IMR-90 (cell line): ENCODE data around the gene TARS3. TPM values are rescaled to one million over a fixed set of nuclear protein-coding genes. Genes with fewer than 3 reads are reported as not detected.

Experiments
- ATAC-seq: fragments of 200-7000 bp; cut with Tn5 transposase; 2 replicates; pipeline ENCODE4 v1.9.1; 2020; ENCODE audit warnings: low read depth, mild to moderate bottlenecking, moderate library complexity
- BruUV-seq: library from RNA; stranded (reverse); fragments of 400-500 nt; replicated peaks from 2 replicates; lab custom pipeline; 2021; lab: Mats Ljungman, UMichigan
- CTCF ChIA-PET: fragments of 300-600 bp; formaldehyde crosslinking; extraction: SDS; loops from one replicate; lab custom pipeline; 2021; ENCODE audit warnings: antibody characterized with exemption; lab: Yijun Ruan, JAX
- POLR2A ChIA-PET: fragments of 300-600 bp; sonication (Branson Sonifier 250); formaldehyde crosslinking; loops from one replicate; lab custom pipeline; 2022; ENCODE audit warnings: antibody characterized with exemption; ENCODE audit not compliant: unreplicated experiment; lab: Charles Lee
- DNase-seq: peaks from one replicate; pipeline ENCODE4 v3.0.0; 2013
- H2AFZ ChIP-seq: replicated peaks from 2 replicates; pipeline ENCODE3; 2013; ENCODE audit warnings: low read length, mild to moderate bottlenecking; ENCODE audit not compliant: poor library complexity
- H2AK5ac ChIP-seq: 2 replicates; pipeline ENCODE4 v1.6.1; 2013; ENCODE audit warnings: low read depth, low read length, inconsistent platforms
- H2AK9ac ChIP-seq: replicated peaks from 2 replicates; pipeline ENCODE3; 2013; ENCODE audit warnings: mild to moderate bottlenecking, low read depth, low read length, moderate library complexity; ENCODE audit not compliant: poor library complexity
- H2BK120ac ChIP-seq: 2 replicates; pipeline ENCODE4 v1.6.1; 2013; ENCODE audit warnings: low read depth, low read length, inconsistent platforms
- H2BK15ac ChIP-seq: 3 replicates; pipeline ENCODE4 v1.6.1; 2013; ENCODE audit warnings: low read depth, low read length, inconsistent platforms
- H2BK20ac ChIP-seq: 2 replicates; pipeline ENCODE4 v1.6.1; 2013; ENCODE audit warnings: low read depth, mild to moderate bottlenecking, inconsistent platforms, low read length, moderate library complexity
- H2BK5ac ChIP-seq: 2 replicates; pipeline ENCODE4 v1.6.1; 2013; ENCODE audit warnings: mild to moderate bottlenecking, low read depth, low read length, inconsistent platforms; ENCODE audit not compliant: poor library complexity, severe bottlenecking
- H3K14ac ChIP-seq: replicated peaks from 2 replicates; pipeline ENCODE4 v1.6.1; 2013; ENCODE audit warnings: low read depth, low read length, inconsistent platforms
- H3K18ac ChIP-seq: 2 replicates; pipeline ENCODE4 v1.6.1; 2013; ENCODE audit warnings: low read depth, low read length, control low read depth
- H3K23ac ChIP-seq: 2 replicates; pipeline ENCODE4 v1.6.1; 2013; ENCODE audit warnings: low read depth, low read length, inconsistent platforms
- H3K27ac ChIP-seq: 2 replicates; pipeline ENCODE4 v1.5.1; 2013; ENCODE audit warnings: mild to moderate bottlenecking, control low read depth, low read length; ENCODE audit not compliant: insufficient read depth
- H3K27me3 ChIP-seq: 2 replicates; pipeline ENCODE4 v1.6.1; 2013; ENCODE audit warnings: low read length; ENCODE audit not compliant: control insufficient read depth, insufficient read depth
- H3K36me3 ChIP-seq: 2 replicates; pipeline ENCODE4 v1.6.1; 2013; ENCODE audit warnings: low read length, mixed read lengths; ENCODE audit not compliant: control insufficient read depth, insufficient read depth
- H3K4ac ChIP-seq: 2 replicates; pipeline ENCODE4 v1.6.1; 2013; ENCODE audit warnings: low read depth, low read length, inconsistent platforms
- H3K4me1 ChIP-seq: 2 replicates; pipeline ENCODE4 v1.6.1; 2013; ENCODE audit warnings: low read length, mixed read lengths; ENCODE audit not compliant: control insufficient read depth, insufficient read depth
- H3K4me2 ChIP-seq: 2 replicates; pipeline ENCODE4 v1.6.1; 2013; ENCODE audit warnings: low read depth, mild to moderate bottlenecking, control low read depth, low read length, moderate library complexity
- H3K4me3 ChIP-seq: 2 replicates; pipeline ENCODE4 v1.5.1; 2013; ENCODE audit warnings: low read depth, mild to moderate bottlenecking, control low read depth, low read length, moderate library complexity; ENCODE audit not compliant: insufficient read depth
- H3K56ac ChIP-seq: 2 replicates; pipeline ENCODE4 v1.6.1; 2013; ENCODE audit warnings: low read length, inconsistent platforms; ENCODE audit not compliant: insufficient read depth; ENCODE audit errors: extremely low read depth
- H3K79me1 ChIP-seq, 2 experiments: 2 replicates each; pipeline ENCODE4 v1.6.1; 2013; ENCODE audit warnings: low read length in 2 of 2, inconsistent platforms in 1 of 2, low read depth in 1 of 2
- H3K9ac ChIP-seq: 2 replicates; pipeline ENCODE4 v1.6.1; 2013; ENCODE audit warnings: low read depth, low read length, control low read depth
- H3K9me1 ChIP-seq: 2 replicates; pipeline ENCODE4 v1.6.1; 2013; ENCODE audit warnings: low read length, inconsistent platforms; ENCODE audit not compliant: insufficient read depth
- H3K9me3 ChIP-seq: 2 replicates; pipeline ENCODE4 v1.6.1; 2013; ENCODE audit warnings: low read length; ENCODE audit not compliant: control insufficient read depth, insufficient read depth
- H4K20me1 ChIP-seq: 2 replicates; pipeline ENCODE4 v1.6.1; 2013; ENCODE audit warnings: low read length, inconsistent platforms; ENCODE audit not compliant: insufficient read depth
- H4K5ac ChIP-seq: 2 replicates; pipeline ENCODE4 v1.6.1; 2013; ENCODE audit warnings: mild to moderate bottlenecking, low read depth, low read length, control low read depth
- H4K8ac ChIP-seq, 2 experiments: 2 replicates each; pipeline ENCODE4 v1.6.1; 2013; ENCODE audit warnings: low read depth in 2 of 2, low read length in 2 of 2, control low read depth in 1 of 2, inconsistent platforms in 1 of 2
- H4K91ac ChIP-seq: 2 replicates; pipeline ENCODE4 v1.6.1; 2013; ENCODE audit warnings: low read depth, low read length, inconsistent platforms; ENCODE audit not compliant: insufficient read depth
- BHLHE40 ChIP-seq: fragments of 150-350 bp; IDR thresholded peaks from 2 replicates; pipeline ENCODE4 v1.6.1; 2016; ENCODE audit warnings: mild to moderate bottlenecking, low read depth, low read length
- CEBPB ChIP-seq: IDR thresholded peaks from 2 replicates; pipeline ENCODE4 v1.6.1; 2012; ENCODE audit warnings: low read depth, low read length, improper control_type of control experiment
- CHD1 ChIP-seq: IDR thresholded peaks from 2 replicates; pipeline ENCODE4 v1.6.1; 2012; ENCODE audit warnings: low read depth, low read length, improper control_type of control experiment
- FOS ChIP-seq: fragments of 150-350 bp; IDR thresholded peaks from 2 replicates; pipeline ENCODE4 v1.6.1; 2016; ENCODE audit warnings: low read depth, low read length
- MAFK ChIP-seq: IDR thresholded peaks from 2 replicates; pipeline ENCODE4 v1.6.1; 2012; ENCODE audit warnings: low read depth, low read length, improper control_type of control experiment
- MAZ ChIP-seq: IDR thresholded peaks from 2 replicates; pipeline ENCODE4 v1.6.1; 2012; ENCODE audit warnings: low read depth, mild to moderate bottlenecking, low read length, improper control_type of control experiment, moderate library complexity, borderline replicate concordance
- MXI1 ChIP-seq: IDR thresholded peaks from 2 replicates; pipeline ENCODE4 v1.6.1; 2012; ENCODE audit warnings: low read depth, mild to moderate bottlenecking, low read length, moderate library complexity, borderline replicate concordance
- NFE2L2 ChIP-seq: fragments of 150-350 bp; IDR thresholded peaks from 2 replicates; pipeline ENCODE4 v1.6.1; 2016; ENCODE audit warnings: low read depth, mild to moderate bottlenecking, low read length
- RAD21 ChIP-seq: IDR thresholded peaks from 2 replicates; pipeline ENCODE4 v1.6.1; 2012; ENCODE audit warnings: low read length, improper control_type of control experiment
- RCOR1 ChIP-seq: IDR thresholded peaks from 2 replicates; pipeline ENCODE4 v1.6.1; 2012; ENCODE audit warnings: mild to moderate bottlenecking, low read length, improper control_type of control experiment; ENCODE audit not compliant: insufficient replicate concordance
- RFX5 ChIP-seq: IDR thresholded peaks from 2 replicates; pipeline ENCODE4 v1.8.0; 2012; ENCODE audit warnings: low read depth, mild to moderate bottlenecking, low read length, moderate library complexity
- SMC3 ChIP-seq: fragments of 150-350 bp; IDR thresholded peaks from 2 replicates; pipeline ENCODE4 v1.6.1; 2016; ENCODE audit warnings: low read depth, mild to moderate bottlenecking, antibody characterized with exemption, low read length, moderate library complexity
- WGBS, 2 experiments: methylation state at CpG; one replicate each; pipeline versions ENCODE4 v1.1.5 to v1.1.7; 2013; ENCODE audit warnings: missing lambda C conversion rate in 2 of 2; ENCODE audit not compliant: insufficient read length in 1 of 2; ENCODE audit errors: extremely low coverage in 2 of 2; 5-methylcytosine and 5-hydroxymethylcytosine counted together
- dilution Hi-C: fragments of 300-500 bp; cut with HindIII; formaldehyde crosslinking; loops from one replicate; pipeline ENCODE4 v1.14.3; 2018; ENCODE audit warnings: low sequenced_read_pairs; ENCODE audit not compliant: unreplicated experiment
- in situ Hi-C: fragments of 300-500 bp; cut with MboI; formaldehyde crosslinking; loops from 3 replicates; pipeline ENCODE4 v1.14.3; 2019; ENCODE audit warnings: low sequenced_read_pairs, inconsistent platforms, mixed read lengths
- intact Hi-C: fragments of 100-400 bp; cut with micrococcal nuclease; formaldehyde crosslinking; loops from 2 replicates; pipeline ENCODE4 v1.10.0; 2022
- polyA plus RNA-seq, 3 experiments: library from polyadenylated mRNA; depleted of rRNA; stranded (reverse); fragments of >200 nt; gene quantifications; 2 replicates each; pipeline ENCODE4 v1.2.3, GENCODE V29; 2012; ENCODE audit warnings: low replicate concordance in 1 of 3
- total RNA-seq: library from RNA; depleted of rRNA; stranded (reverse); fragments of >200 nt; gene quantifications from 2 replicates; pipeline ENCODE4 v1.2.3, GENCODE V29; 2012
- TF ChIP-seq, protein P1 (sequence below): fragments of 150-350 bp; IDR thresholded peaks from 2 replicates; pipeline ENCODE4 v1.6.1; 2017; ENCODE audit warnings: mild to moderate bottlenecking, antibody characterized with exemption, low read length, low read depth
- TF ChIP-seq, protein P2 (sequence below): conservative IDR thresholded peaks from 2 replicates; pipeline ENCODE4 v1.5.1; 2012; ENCODE audit warnings: mild to moderate bottlenecking, low read depth, low read length, improper control_type of control experiment
- TF ChIP-seq, protein P3 (sequence below): fragments of 150-350 bp; IDR thresholded peaks from 2 replicates; pipeline ENCODE4 v1.6.1; 2016; ENCODE audit warnings: low read depth, mild to moderate bottlenecking, low read length, moderate library complexity, borderline replicate concordance

TARS3 gene
- total and polyA plus RNA-seq, 2 of the 4 experiments (the other 2 are of a cell fraction), result 3.4 to 9.3 TPM

DNA sequence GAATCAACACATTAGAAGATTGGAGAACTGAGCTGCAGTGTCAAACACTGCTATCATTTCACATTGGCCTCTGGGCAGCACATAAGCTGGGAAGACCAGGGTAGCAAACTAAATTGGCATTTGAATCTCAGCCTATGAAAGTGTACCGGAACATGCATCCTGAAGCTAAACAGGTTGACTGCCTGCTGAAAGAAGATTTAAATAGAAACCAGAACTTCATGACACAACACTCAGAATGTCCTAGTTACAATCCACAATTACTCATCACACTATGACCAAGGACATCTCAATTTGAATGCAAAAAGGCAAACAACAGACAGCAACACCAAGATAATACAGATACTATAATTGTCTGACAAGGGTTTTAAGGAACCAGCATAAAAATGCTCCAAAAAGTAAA is 98.3 kb downstream of the TARS3 start:
- Histone ChIP-seq H2AK9ac (no peak overlapping the region), H3K9me3 (no peaks in the 10 kb centered on the region), H3K14ac (no peak overlapping the region), H3K4me3 (no peak overlapping the region), H3K9me1 (no peaks in the 10 kb centered on the region), H2BK120ac (no peak overlapping the region), H2BK5ac (no peak overlapping the region), H4K91ac (no peak overlapping the region), H2AFZ (no peak overlapping the region), H3K18ac (no peak overlapping the region), H4K8ac (no peak overlapping the region), H2AK5ac (no peak overlapping the region), H3K56ac (no peak overlapping the region), H3K79me1 (no peaks in the 10 kb centered on the region), H3K4me1 (no peaks in the 10 kb centered on the region; the same call in 1 of the 2 replicates), H3K36me3 (no peaks in the 10 kb centered on the region), H3K4ac (no peak overlapping the region), H2BK15ac (no peak overlapping the region), H4K20me1 (no peaks in the 10 kb centered on the region), H3K23ac (no peak overlapping the region), H3K4me2 (no peak overlapping the region), H3K27me3 (no peaks in the 10 kb centered on the region), H3K9ac (no peak overlapping the region), H2BK20ac (no peak overlapping the region), H3K27ac (no peak overlapping the region), H4K5ac (no peak overlapping the region)
- dilution Hi-C loops (no loop called here), in situ Hi-C loops (no loop called here), intact Hi-C loops (no loop called here)
- TF ChIP-seq MAZ (no peak), RFX5 (no peak), RCOR1 (no peak), CEBPB (no peak), CHD1 (no peak), RAD21 (no peak), MXI1 (no peak), FOS (no peak), NFE2L2 (no peak), SMC3 (no peak), MAFK (no peak), BHLHE40 (no peak)
- TF ChIP-seq, protein P1, sequence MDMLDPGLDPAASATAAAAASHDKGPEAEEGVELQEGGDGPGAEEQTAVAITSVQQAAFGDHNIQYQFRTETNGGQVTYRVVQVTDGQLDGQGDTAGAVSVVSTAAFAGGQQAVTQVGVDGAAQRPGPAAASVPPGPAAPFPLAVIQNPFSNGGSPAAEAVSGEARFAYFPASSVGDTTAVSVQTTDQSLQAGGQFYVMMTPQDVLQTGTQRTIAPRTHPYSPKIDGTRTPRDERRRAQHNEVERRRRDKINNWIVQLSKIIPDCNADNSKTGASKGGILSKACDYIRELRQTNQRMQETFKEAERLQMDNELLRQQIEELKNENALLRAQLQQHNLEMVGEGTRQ, result no peak
- TF ChIP-seq, protein P2, sequence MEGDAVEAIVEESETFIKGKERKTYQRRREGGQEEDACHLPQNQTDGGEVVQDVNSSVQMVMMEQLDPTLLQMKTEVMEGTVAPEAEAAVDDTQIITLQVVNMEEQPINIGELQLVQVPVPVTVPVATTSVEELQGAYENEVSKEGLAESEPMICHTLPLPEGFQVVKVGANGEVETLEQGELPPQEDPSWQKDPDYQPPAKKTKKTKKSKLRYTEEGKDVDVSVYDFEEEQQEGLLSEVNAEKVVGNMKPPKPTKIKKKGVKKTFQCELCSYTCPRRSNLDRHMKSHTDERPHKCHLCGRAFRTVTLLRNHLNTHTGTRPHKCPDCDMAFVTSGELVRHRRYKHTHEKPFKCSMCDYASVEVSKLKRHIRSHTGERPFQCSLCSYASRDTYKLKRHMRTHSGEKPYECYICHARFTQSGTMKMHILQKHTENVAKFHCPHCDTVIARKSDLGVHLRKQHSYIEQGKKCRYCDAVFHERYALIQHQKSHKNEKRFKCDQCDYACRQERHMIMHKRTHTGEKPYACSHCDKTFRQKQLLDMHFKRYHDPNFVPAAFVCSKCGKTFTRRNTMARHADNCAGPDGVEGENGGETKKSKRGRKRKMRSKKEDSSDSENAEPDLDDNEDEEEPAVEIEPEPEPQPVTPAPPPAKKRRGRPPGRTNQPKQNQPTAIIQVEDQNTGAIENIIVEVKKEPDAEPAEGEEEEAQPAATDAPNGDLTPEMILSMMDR, result no peak
- TF ChIP-seq, protein P3, sequence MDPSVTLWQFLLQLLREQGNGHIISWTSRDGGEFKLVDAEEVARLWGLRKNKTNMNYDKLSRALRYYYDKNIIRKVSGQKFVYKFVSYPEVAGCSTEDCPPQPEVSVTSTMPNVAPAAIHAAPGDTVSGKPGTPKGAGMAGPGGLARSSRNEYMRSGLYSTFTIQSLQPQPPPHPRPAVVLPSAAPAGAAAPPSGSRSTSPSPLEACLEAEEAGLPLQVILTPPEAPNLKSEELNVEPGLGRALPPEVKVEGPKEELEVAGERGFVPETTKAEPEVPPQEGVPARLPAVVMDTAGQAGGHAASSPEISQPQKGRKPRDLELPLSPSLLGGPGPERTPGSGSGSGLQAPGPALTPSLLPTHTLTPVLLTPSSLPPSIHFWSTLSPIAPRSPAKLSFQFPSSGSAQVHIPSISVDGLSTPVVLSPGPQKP, result no peak
- ATAC-seq, result 0 out of 2 replicates have a peak, but pooled peaks have one; percentile 27
- no CpG with 5 or more reads among the region's 1 CpG for WGBS, 2 experiments
- peak; percentile 25 for DNase-seq
- CTCF ChIA-PET, result interaction anchor here (1.1 kb wide), 1 partner anchor 18 kb away, joined by 3 read pairs; no protein-coding TSS in a partner anchor
- BruUV-seq, result no TSS peak
- POLR2A ChIA-PET, result no interaction called here
